ENCODE results near the gene SH3RF1. TPM values are rescaled to one million over a fixed set of nuclear protein-coding genes. Genes with fewer than 3 reads are reported as not detected.
A peak's percentile ranks its signal among the peaks of the same experiment; 100 is the strongest.

The SH3RF1 gene
- total RNA-seq, 1 donor from 2014 or later, result 17.1 TPM

- H3K9me3 ChIP-seq (ENCODE audit: low read depth), result no peaks in the 10 kb centered on the region
- no peak overlapping the region for H2AFZ ChIP-seq (replicated peaks)
- H3K27me3 Mint-ChIP-seq (ENCODE audit: insufficient read depth, low read depth), result no peaks in the 10 kb centered on the region
- H3F3A ChIP-seq (ENCODE audit: low read depth), result no peaks in the 10 kb centered on the region
- no peaks in the 10 kb centered on the region for H3K36me3 ChIP-seq
- H3K79me2 ChIP-seq (ENCODE audit: low read depth), result peaks cover 51% of the 10 kb centered on the region
- no peak overlapping the region for H3K4me2 ChIP-seq
- no peak overlapping the region for H3K27ac Mint-ChIP-seq
- no peak overlapping the region for H3K9ac ChIP-seq
- peaks cover 36% of the 10 kb centered on the region for H3K4me1 Mint-ChIP-seq
- H3K4me1 ChIP-seq, result peaks cover 8% of the 10 kb centered on the region
- DNase-seq (ENCODE audit: low spot score), result no peak
- no peaks in the 10 kb centered on the region for H3K27me3 ChIP-seq
- no peak overlapping the region for H3K4me3 Mint-ChIP-seq
- peaks cover 12% of the 10 kb centered on the region for H3K36me3 Mint-ChIP-seq
- H3K4me3 ChIP-seq, result no peak overlapping the region
- TF ChIP-seq EZH2phosphoT487 (IDR thresholded peaks at IDR 0.05) (no peak), EZH2 (IDR thresholded peaks at IDR 0.05) (no peak), CTCF (IDR thresholded peaks at IDR 0.05) (no peak)
- no peak overlapping the region for H3K27ac ChIP-seq
- peaks cover 44% of the 10 kb centered on the region for H4K20me1 ChIP-seq (ENCODE audit: low read depth)
- no peaks in the 10 kb centered on the region for H3K9me3 Mint-ChIP-seq
These were observed 111.1 kb downstream of the SH3RF1 start for GRCh38 chr4:169159624-169160171.

- no peak overlapping the region for H3K4me3 Mint-ChIP-seq
- H3K27ac ChIP-seq, result no peak overlapping the region
- no peaks in the 10 kb centered on the region for H3K27me3 Mint-ChIP-seq (ENCODE audit: insufficient read depth, low read depth)
- H3K9me3 ChIP-seq (ENCODE audit: low read depth), result no peaks in the 10 kb centered on the region
- H3K4me3 ChIP-seq, result no peak overlapping the region
- H3K4me1 ChIP-seq, result peaks cover 8% of the 10 kb centered on the region
- H3F3A ChIP-seq (ENCODE audit: low read depth), result no peaks in the 10 kb centered on the region
- no peaks in the 10 kb centered on the region for H3K9me3 Mint-ChIP-seq
- H3K27me3 ChIP-seq, result no peaks in the 10 kb centered on the region
- no peak overlapping the region for H3K9ac ChIP-seq
- H3K27ac Mint-ChIP-seq, result peak overlapping the region; percentile 61
- H3K36me3 Mint-ChIP-seq, result peaks cover 16% of the 10 kb centered on the region
- no peak overlapping the region for H3K4me2 ChIP-seq
- H4K20me1 ChIP-seq (ENCODE audit: low read depth), result peaks cover 44% of the 10 kb centered on the region
- H2AFZ ChIP-seq (replicated peaks), result no peak overlapping the region
- H3K36me3 ChIP-seq, result no peaks in the 10 kb centered on the region
- DNase-seq (ENCODE audit: low spot score), result no peak
- peaks cover 50% of the 10 kb centered on the region for H3K79me2 ChIP-seq (ENCODE audit: low read depth)
- peaks cover 32% of the 10 kb centered on the region for H3K4me1 Mint-ChIP-seq
- TF ChIP-seq EZH2phosphoT487 (IDR thresholded peaks at IDR 0.05), result no peak
- TF ChIP-seq CTCF (IDR thresholded peaks at IDR 0.05), result no peak
- TF ChIP-seq EZH2 (IDR thresholded peaks at IDR 0.05), result no peak
These were observed 111.9 kb downstream of the SH3RF1 start for GRCh38 chr4:169158861-169159260.

GRCh38 chr4:169158046-169158445, 112.7 kb downstream of the SH3RF1 start:
- Histone ChIP-seq H3K4me2 (no peak overlapping the region), H4K20me1 (ENCODE audit: low read depth) (peaks cover 44% of the 10 kb centered on the region), H3K4me1 (peaks cover 8% of the 10 kb centered on the region), H3K36me3 (no peaks in the 10 kb centered on the region), H3K27ac (no peak overlapping the region), H3K4me3 (no peak overlapping the region), H3K9ac (no peak overlapping the region), H2AFZ (replicated peaks) (no peak overlapping the region), H3K79me2 (ENCODE audit: low read depth) (peaks cover 46% of the 10 kb centered on the region), H3F3A (ENCODE audit: low read depth) (no peaks in the 10 kb centered on the region), H3K9me3 (ENCODE audit: low read depth) (no peaks in the 10 kb centered on the region), H3K27me3 (no peaks in the 10 kb centered on the region)
- Mint-ChIP-seq H3K9me3 (no peaks in the 10 kb centered on the region), H3K4me1 (peaks cover 34% of the 10 kb centered on the region), H3K27ac (no peak overlapping the region), H3K27me3 (ENCODE audit: insufficient read depth, low read depth) (no peaks in the 10 kb centered on the region), H3K36me3 (peaks cover 24% of the 10 kb centered on the region), H3K4me3 (no peak overlapping the region)
- DNase-seq (ENCODE audit: low spot score), result no peak
- TF ChIP-seq CTCF (IDR thresholded peaks at IDR 0.05) (no peak), EZH2phosphoT487 (IDR thresholded peaks at IDR 0.05) (no peak), EZH2 (IDR thresholded peaks at IDR 0.05) (no peak)

All from neural progenitor cell (in vitro differentiated cells).